Measurements from ENCODE around the gene CARD9.
A peak's percentile ranks its signal among the peaks of the same experiment; 100 is the strongest.
"Not testable (repeated sequence)": the region's sequence is repeated elsewhere in the genome, so short reads cannot be mapped to it uniquely, and the experiment has no call there.

Gene CARD9

GRCh38 chr9:136409557-136410455, 36.3 kb upstream of the CARD9 start:
- Histone ChIP-seq H3K9ac (ENCODE audit: low read length) (peak overlapping the region; percentile 93), H3K36me3 (ENCODE audit: control insufficient read depth, insufficient read depth, low read length) (peaks cover 65% of the 10 kb centered on the region), H3K27me3 (ENCODE audit: control insufficient read depth, insufficient read depth, low read length) (no peaks in the 10 kb centered on the region), H3K4me3 (ENCODE audit: low read depth, low read length) (peak overlapping the region; percentile 100), H3K27ac (ENCODE audit: low read depth, low read length) (peak overlapping the region; percentile 86; the same call in 1 of the 2 replicates), H3K4me1 (ENCODE audit: control insufficient read depth, insufficient read depth, low read length) (peaks cover 9% of the 10 kb centered on the region; the same call in 1 of the 2 replicates), H3K9me3 (ENCODE audit: control insufficient read depth, insufficient read depth, low read depth, low read length) (no peaks in the 10 kb centered on the region)

GRCh38 chr9:136407911-136408310, 34.4 kb upstream of the CARD9 start:
- peaks cover 60% of the 10 kb centered on the region for H3K36me3 ChIP-seq (ENCODE audit: control insufficient read depth, insufficient read depth, low read length)

GRCh38 chr9:136407061-136407460, 33.6 kb upstream of the CARD9 start:
- peaks cover 60% of the 10 kb centered on the region for H3K36me3 ChIP-seq (ENCODE audit: control insufficient read depth, insufficient read depth, low read length)

More at GRCh38 chr9:136407911-136408310, 34.4 kb upstream of the CARD9 start:
- peaks cover 9% of the 10 kb centered on the region; the same call in 1 of the 2 replicates for H3K4me1 ChIP-seq (ENCODE audit: control insufficient read depth, insufficient read depth, low read length)
- no peaks in the 10 kb centered on the region for H3K9me3 ChIP-seq (ENCODE audit: control insufficient read depth, insufficient read depth, low read depth, low read length)
- no peak overlapping the region for H3K9ac ChIP-seq (ENCODE audit: low read length)
- no peak overlapping the region for H3K4me3 ChIP-seq (ENCODE audit: low read depth, low read length)
- H3K27ac ChIP-seq (ENCODE audit: low read depth, low read length) = no peak overlapping the region; the same call in 1 of the 2 replicates
- no peaks in the 10 kb centered on the region for H3K27me3 ChIP-seq (ENCODE audit: control insufficient read depth, insufficient read depth, low read length)

GRCh38 chr9:136405904-136406303, 32.4 kb upstream of the CARD9 start:
- H3K9ac ChIP-seq (ENCODE audit: low read length); H3K27ac ChIP-seq (ENCODE audit: low read depth, low read length): not testable (repeated sequence)
- peaks cover 62% of the 10 kb centered on the region for H3K36me3 ChIP-seq (ENCODE audit: control insufficient read depth, insufficient read depth, low read length)

More at GRCh38 chr9:136407061-136407460, 33.6 kb upstream of the CARD9 start:
- not testable (repeated sequence) for H3K4me3 ChIP-seq (ENCODE audit: low read depth, low read length); H3K9me3 ChIP-seq (ENCODE audit: control insufficient read depth, insufficient read depth, low read depth, low read length); H3K9ac ChIP-seq (ENCODE audit: low read length); H3K4me1 ChIP-seq (ENCODE audit: control insufficient read depth, insufficient read depth, low read length); H3K27ac ChIP-seq (ENCODE audit: low read depth, low read length); H3K27me3 ChIP-seq (ENCODE audit: control insufficient read depth, insufficient read depth, low read length)

GRCh38 chr9:136405481-136405880, 32.0 kb upstream of the CARD9 start:
- Histone ChIP-seq H3K9me3 (ENCODE audit: control insufficient read depth, insufficient read depth, low read depth, low read length) (no peaks in the 10 kb centered on the region), H3K27me3 (ENCODE audit: control insufficient read depth, insufficient read depth, low read length) (no peaks in the 10 kb centered on the region)

More at GRCh38 chr9:136405904-136406303, 32.4 kb upstream of the CARD9 start:
- H3K4me3 ChIP-seq (ENCODE audit: low read depth, low read length); H3K4me1 ChIP-seq (ENCODE audit: control insufficient read depth, insufficient read depth, low read length); H3K27me3 ChIP-seq (ENCODE audit: control insufficient read depth, insufficient read depth, low read length); H3K9me3 ChIP-seq (ENCODE audit: control insufficient read depth, insufficient read depth, low read depth, low read length): not testable (repeated sequence)

GRCh38 chr9:136404801-136405136, 31.3 kb upstream of the CARD9 start:
- Histone ChIP-seq H3K4me1 (ENCODE audit: control insufficient read depth, insufficient read depth, low read length) (peaks cover 11% of the 10 kb centered on the region; the same call in 1 of the 2 replicates), H3K4me3 (ENCODE audit: low read depth, low read length) (no peak overlapping the region), H3K27me3 (ENCODE audit: control insufficient read depth, insufficient read depth, low read length) (no peaks in the 10 kb centered on the region), H3K9me3 (ENCODE audit: control insufficient read depth, insufficient read depth, low read depth, low read length) (no peaks in the 10 kb centered on the region), H3K27ac (ENCODE audit: low read depth, low read length) (no peak overlapping the region), H3K36me3 (ENCODE audit: control insufficient read depth, insufficient read depth, low read length) (peaks cover 62% of the 10 kb centered on the region), H3K9ac (ENCODE audit: low read length) (no peak overlapping the region)

More at GRCh38 chr9:136405481-136405880, 32.0 kb upstream of the CARD9 start:
- Histone ChIP-seq H3K4me3 (ENCODE audit: low read depth, low read length) (no peak overlapping the region), H3K27ac (ENCODE audit: low read depth, low read length) (no peak overlapping the region), H3K9ac (ENCODE audit: low read length) (no peak overlapping the region), H3K36me3 (ENCODE audit: control insufficient read depth, insufficient read depth, low read length) (peaks cover 62% of the 10 kb centered on the region), H3K4me1 (ENCODE audit: control insufficient read depth, insufficient read depth, low read length) (peaks cover 8% of the 10 kb centered on the region; the same call in 1 of the 2 replicates)

- Histone ChIP-seq H3K27me3 (ENCODE audit: control insufficient read depth, insufficient read depth, low read length) (no peaks in the 10 kb centered on the region), H3K9ac (ENCODE audit: low read length) (no peak overlapping the region), H3K27ac (ENCODE audit: low read depth, low read length) (no peak overlapping the region), H3K4me3 (ENCODE audit: low read depth, low read length) (no peak overlapping the region), H3K36me3 (ENCODE audit: control insufficient read depth, insufficient read depth, low read length) (peaks cover 62% of the 10 kb centered on the region), H3K9me3 (ENCODE audit: control insufficient read depth, insufficient read depth, low read depth, low read length) (no peaks in the 10 kb centered on the region), H3K4me1 (ENCODE audit: control insufficient read depth, insufficient read depth, low read length) (peaks cover 5% of the 10 kb centered on the region; the same call in 1 of the 2 replicates)
Measured at GRCh38 chr9:136403915-136404800, 30.7 kb upstream of the CARD9 start.

- H3K36me3 ChIP-seq (ENCODE audit: control insufficient read depth, insufficient read depth, low read length) = peaks cover 60% of the 10 kb centered on the region
- no peak overlapping the region for H3K9ac ChIP-seq (ENCODE audit: low read length)
- H3K9me3 ChIP-seq (ENCODE audit: control insufficient read depth, insufficient read depth, low read depth, low read length) = no peaks in the 10 kb centered on the region
- H3K27me3 ChIP-seq (ENCODE audit: control insufficient read depth, insufficient read depth, low read length) = no peaks in the 10 kb centered on the region
- peaks cover 12% of the 10 kb centered on the region; the same call in 1 of the 2 replicates for H3K4me1 ChIP-seq (ENCODE audit: control insufficient read depth, insufficient read depth, low read length)
- H3K27ac ChIP-seq (ENCODE audit: low read depth, low read length) = no peak overlapping the region
- no peak overlapping the region for H3K4me3 ChIP-seq (ENCODE audit: low read depth, low read length)
Measured at GRCh38 chr9:136403538-136403914, 30.1 kb upstream of the CARD9 start.

- H3K4me1 ChIP-seq (ENCODE audit: control insufficient read depth, insufficient read depth, low read length) = peaks cover 12% of the 10 kb centered on the region; the same call in 1 of the 2 replicates
- H3K27ac ChIP-seq (ENCODE audit: low read depth, low read length) = no peak overlapping the region
- H3K9me3 ChIP-seq (ENCODE audit: control insufficient read depth, insufficient read depth, low read depth, low read length) = no peaks in the 10 kb centered on the region
- no peaks in the 10 kb centered on the region for H3K27me3 ChIP-seq (ENCODE audit: control insufficient read depth, insufficient read depth, low read length)
- H3K9ac ChIP-seq (ENCODE audit: low read length) = no peak overlapping the region
- no peak overlapping the region for H3K4me3 ChIP-seq (ENCODE audit: low read depth, low read length)
- H3K36me3 ChIP-seq (ENCODE audit: control insufficient read depth, insufficient read depth, low read length) = peaks cover 60% of the 10 kb centered on the region
Measured at GRCh38 chr9:136402067-136402466, 28.6 kb upstream of the CARD9 start.

GRCh38 chr9:136401173-136401922, 27.9 kb upstream of the CARD9 start:
- peaks cover 12% of the 10 kb centered on the region; the same call in 1 of the 2 replicates for H3K4me1 ChIP-seq (ENCODE audit: control insufficient read depth, insufficient read depth, low read length)
- peaks cover 63% of the 10 kb centered on the region for H3K36me3 ChIP-seq (ENCODE audit: control insufficient read depth, insufficient read depth, low read length)
- no peak overlapping the region for H3K9ac ChIP-seq (ENCODE audit: low read length)
- H3K9me3 ChIP-seq (ENCODE audit: control insufficient read depth, insufficient read depth, low read depth, low read length) = no peaks in the 10 kb centered on the region
- H3K27me3 ChIP-seq (ENCODE audit: control insufficient read depth, insufficient read depth, low read length) = no peaks in the 10 kb centered on the region
- no peak overlapping the region for H3K27ac ChIP-seq (ENCODE audit: low read depth, low read length)
- H3K4me3 ChIP-seq (ENCODE audit: low read depth, low read length) = no peak overlapping the region
